GM12878 (cell line): ENCODE results near the gene NBEA.

Experiments
- CHD2 ChIP-seq: IDR thresholded peaks from 2 replicates; pipeline ENCODE4 v1.6.1; 2011; ENCODE audit warnings: low read depth, low read length, improper control_type of control experiment, borderline replicate concordance
- CTCF ChIP-seq, 3 experiments: IDR thresholded peaks in 2 of 3; conservative IDR thresholded peaks in 1 of 3; 2 replicates each; pipeline ENCODE4 v1.5.1; 2011; ENCODE audit warnings: low read depth in 3 of 3, low read length in 3 of 3, mild to moderate bottlenecking in 3 of 3, control low read depth in 2 of 3, moderate library complexity in 2 of 3, inconsistent platforms in 1 of 3, mixed read lengths in 1 of 3; ENCODE audit not compliant: control insufficient read depth in 2 of 3, insufficient read depth in 1 of 3; ENCODE audit errors: extremely low read depth in 1 of 3
- E2F4 ChIP-seq: IDR thresholded peaks from 2 replicates; pipeline ENCODE4 v1.6.1; 2012; ENCODE audit warnings: low read depth, low read length, improper control_type of control experiment
- IRF3 ChIP-seq: fragments of 450-650 bp; IDR thresholded peaks from 2 replicates; pipeline ENCODE4 v1.6.1; 2014; ENCODE audit warnings: mild to moderate bottlenecking
- MAX ChIP-seq: IDR thresholded peaks from 2 replicates; pipeline ENCODE4 v1.6.1; 2012; ENCODE audit warnings: low read depth, low read length, improper control_type of control experiment
- MEF2B ChIP-seq: fragments of 450-650 bp; IDR thresholded peaks from 2 replicates; pipeline ENCODE4 v1.6.1; 2018; ENCODE audit warnings: mild to moderate bottlenecking, moderate library complexity; ENCODE audit not compliant: partially characterized antibody, poor library complexity, severe bottlenecking
- PAX5 ChIP-seq: IDR thresholded peaks from 2 replicates; pipeline ENCODE4 v1.6.1; 2011; ENCODE audit warnings: low read depth, low read length, borderline replicate concordance
- POLR2A ChIP-seq: IDR thresholded peaks from 2 replicates; pipeline ENCODE4 v1.6.1; 2011; ENCODE audit warnings: low read depth, mild to moderate bottlenecking, low read length
- PRDM15 ChIP-seq: fragments of 450-650 bp; formaldehyde crosslinking; IDR thresholded peaks from 2 replicates; pipeline ENCODE4 v1.4.0; 2020; ENCODE audit warnings: mild to moderate bottlenecking, moderate library complexity

GRCh38 chr13:34943436-34944273 is 1.6 kb downstream of the NBEA start:
- no peak for TF ChIP-seq PAX5
- no peak for TF ChIP-seq CTCF (IDR thresholded peaks at IDR 0.05 in 2 of 3, conservative IDR thresholded peaks at IDR 0.05 in 1 of 3; ENCODE audit: control insufficient read depth in 2 of 3, extremely low read depth in 1 of 3, insufficient read depth in 1 of 3, low read depth in 3 of 3, low read length in 3 of 3)
- TF ChIP-seq MAX: no peak
- TF ChIP-seq CHD2: no peak
- TF ChIP-seq POLR2A: no peak
- TF ChIP-seq PRDM15: no peak
- TF ChIP-seq E2F4: no peak
- TF ChIP-seq IRF3: no peak
- TF ChIP-seq MEF2B: no peak
